ENCODE results near the gene FZD1.
"Not testable (repeated sequence)": the region's sequence is repeated elsewhere in the genome, so short reads cannot be mapped to it uniquely, and the experiment has no call there.

The FZD1 gene

DNA sequence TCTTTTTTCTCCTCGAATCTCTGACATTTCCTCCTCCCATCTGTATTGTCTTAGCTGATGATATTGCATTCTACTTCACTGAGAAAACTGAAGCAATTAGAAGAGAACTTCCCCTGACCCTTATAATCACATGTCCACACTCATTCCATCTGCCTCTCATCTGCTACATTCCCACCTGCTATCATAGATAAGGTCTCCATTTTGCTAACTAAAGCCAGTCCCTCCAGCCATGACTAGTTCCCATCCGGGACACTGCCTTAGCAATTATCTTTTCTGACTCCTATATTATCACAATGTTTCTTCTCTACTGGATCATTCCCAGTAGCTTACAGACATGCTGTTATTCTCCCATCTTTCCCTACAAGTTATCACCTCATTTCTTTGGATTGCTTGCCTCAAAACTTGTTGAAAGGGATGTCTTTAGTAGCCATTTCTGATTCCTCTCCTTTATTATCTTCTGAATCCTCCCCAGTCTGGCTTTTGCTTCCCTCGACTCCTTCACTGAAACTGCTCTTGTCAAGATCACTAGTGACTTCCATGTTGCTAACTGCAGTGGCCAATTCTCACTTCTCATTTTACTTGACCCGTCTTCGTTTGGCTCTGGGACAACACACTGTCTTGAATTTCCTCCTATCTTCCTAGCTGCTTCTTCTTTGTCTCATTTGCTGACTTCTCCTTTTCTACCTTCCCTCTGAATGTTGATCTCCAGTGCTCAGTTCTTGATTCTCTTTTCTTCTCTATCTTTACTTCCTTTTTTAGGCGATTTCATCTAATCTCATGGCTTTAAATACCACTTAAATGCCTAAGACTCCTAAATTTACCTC is 35.9 kb downstream of the FZD1 start:
- DNase-seq, result no peak

DNA sequence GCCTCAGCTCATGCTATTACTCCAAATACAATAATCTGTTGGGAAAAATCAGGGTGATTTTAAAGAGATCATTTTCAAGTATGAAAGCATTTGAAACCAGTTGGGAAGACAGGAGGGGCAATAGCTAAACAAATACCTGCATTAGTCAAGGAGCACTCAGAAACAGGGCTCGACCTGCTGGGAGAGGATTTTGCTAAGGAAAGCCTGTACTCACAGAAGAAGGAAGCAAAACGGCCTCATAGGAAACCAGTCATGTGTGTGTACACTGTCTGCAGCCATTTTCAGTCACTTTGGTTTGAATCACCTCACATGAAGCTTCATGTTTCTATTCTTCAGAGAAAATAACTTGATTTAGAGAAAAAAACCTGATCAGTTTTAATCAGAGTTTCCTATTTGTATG is 38.6 kb downstream of the FZD1 start:
- DNase-seq, result peak; percentile 78

DNA sequence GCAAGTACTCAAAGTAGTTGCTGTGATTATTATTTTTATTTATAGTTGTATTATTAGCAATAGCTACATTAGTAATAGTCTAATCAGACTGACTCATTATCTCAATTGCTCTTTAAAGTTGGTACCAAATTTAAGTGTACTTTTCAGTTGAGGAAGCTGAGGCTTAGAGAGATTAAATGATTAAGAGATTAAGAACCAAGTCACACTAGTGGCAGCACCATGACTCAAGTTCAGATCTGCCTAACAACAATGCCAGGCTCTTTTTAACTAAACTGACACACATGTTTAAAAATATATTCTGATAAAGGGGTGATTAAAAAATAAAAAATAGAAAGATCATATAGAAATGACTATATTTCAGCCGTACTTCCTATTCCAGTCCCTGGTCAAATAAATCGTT is 42.0 kb downstream of the FZD1 start:
- DNase-seq, result no peak

DNA sequence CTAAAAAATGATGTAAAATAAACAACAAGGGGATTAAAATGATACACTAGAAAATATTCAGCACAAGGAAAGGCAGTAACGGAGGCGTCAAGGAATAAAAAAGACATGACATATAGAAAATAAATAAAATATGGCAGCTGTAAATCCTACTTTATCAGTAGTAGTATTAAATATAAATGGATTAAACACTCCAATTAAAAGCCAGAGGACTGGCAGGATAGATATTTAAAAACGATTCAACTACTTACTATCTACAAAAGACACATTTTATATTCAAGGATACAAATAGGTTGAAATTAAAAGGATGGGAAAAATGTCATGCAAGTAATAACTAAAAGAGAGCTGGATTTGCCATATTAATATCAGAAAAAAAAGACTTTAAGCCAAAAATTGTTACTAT is 43.2 kb downstream of the FZD1 start:
- DNase-seq, result no peak

DNA sequence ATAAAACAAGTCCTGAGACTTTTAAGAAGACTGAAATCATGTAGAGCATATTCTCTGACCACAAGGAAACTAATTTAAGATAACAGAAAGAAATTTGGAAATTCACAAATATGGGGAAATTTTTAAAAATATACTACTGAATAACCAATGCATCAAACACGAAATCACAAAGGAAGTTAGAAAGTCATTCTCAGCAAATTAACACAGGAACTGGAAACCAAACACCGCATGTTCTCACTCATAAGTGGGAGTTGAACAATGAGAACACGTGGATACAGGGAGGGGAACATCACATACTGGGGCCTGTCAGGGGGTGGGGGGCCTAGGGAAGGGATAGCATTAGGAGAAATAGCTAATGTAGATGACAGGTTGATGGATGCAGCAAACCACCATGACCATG is 44.0 kb downstream of the FZD1 start:
- not testable (repeated sequence) for DNase-seq

DNA sequence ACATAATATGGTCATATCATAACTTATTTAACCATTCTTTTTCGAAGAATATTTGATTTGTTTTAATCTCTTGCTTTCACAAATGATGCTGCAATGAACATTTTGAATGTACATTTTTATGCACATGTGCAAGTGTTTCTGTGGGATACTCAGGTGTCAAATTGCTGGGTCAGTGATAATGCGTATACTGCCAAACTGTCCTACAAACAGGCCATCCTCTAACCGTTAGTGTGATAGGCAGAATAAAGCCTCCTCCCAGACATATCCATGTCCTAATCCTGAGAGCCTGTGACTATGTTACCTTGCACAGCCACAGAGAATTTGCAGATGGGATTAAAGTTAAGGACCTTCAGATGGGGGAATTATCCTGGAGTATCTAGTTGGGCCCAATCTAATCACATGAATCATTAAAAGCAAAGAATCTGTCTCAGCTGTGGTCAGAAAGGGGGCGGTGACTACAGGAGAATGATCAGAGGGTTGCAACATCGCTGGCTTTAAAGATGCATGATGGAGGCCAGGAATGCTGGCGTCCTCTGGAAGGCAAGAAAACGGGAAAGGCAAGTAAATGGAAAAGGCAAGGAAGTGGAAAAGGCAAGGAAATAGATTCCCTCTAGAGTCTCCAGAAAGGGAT is 46.7 kb downstream of the FZD1 start:
- DNase-seq, result no peak

DNA sequence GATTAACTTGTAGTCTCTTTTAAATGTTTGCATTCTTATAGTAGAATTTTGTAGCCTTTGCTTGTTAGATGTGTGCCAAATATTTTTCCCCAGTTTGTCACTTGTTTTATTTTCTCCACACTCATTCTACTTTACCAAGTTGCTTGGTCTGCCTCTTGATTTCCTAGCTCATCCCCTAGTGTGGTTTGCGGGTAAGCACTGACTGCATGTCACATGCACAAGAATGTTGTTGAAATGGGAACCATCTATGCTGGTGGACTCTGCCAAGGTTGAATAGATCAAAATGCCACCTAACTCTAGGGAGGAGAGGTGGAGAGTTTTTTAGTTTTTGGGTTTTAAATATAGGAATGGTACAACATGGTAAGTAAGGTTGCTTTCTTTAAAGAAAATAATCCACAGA is 47.6 kb downstream of the FZD1 start:
- DNase-seq, result no peak

DNA sequence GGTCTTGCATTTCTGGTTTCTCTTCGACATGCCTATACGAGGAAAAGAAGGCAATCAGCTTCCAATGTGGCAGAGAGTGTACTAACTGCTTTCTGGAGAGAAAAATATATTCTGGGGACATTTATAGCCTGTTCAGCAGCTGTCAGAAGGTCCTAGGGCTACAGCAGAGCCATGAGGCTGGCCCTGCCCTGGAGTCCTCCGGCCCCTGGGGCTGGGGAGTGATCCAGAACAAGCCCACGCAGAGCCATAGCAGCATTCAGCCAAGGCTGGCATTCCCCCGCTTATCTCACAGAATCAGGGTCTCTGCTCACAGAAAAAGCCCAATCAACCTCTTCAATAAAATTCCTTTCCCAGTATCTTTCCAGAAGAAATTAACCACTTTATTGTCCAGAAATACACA is 48.9 kb downstream of the FZD1 start:
- DNase-seq, result no peak

DNA sequence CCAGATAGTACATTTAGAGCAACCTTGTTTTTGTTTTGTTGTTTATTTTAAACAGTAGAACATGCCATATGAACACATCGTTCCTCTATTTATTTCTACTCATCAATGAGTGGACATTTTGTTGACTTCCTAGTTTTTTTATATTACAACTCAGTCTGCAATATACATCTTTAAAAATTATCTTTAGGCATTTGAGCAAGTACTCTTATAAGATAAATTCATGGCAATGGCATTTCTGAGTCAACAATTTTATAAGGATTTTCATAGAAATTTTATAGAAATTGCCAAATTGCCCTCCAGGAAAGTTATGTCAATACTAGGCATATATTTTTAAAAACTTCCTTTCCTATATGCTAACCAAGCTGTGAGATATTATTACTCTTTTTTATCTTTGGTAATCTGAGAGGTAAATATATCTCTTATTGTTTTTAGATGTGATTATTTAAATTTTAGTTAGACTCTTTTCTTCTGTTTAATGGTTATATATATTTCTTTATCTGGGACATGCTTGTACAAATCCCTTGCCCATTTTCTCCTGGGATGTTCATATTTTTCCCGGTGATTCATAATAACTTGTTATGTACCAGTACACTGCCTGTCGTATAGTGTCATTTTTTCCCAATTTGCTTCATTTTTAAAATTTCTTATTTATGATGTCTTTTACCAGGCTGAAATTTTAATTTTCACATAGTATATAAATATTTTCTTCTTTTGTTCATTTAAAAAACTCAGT is 50.5 kb downstream of the FZD1 start:
- DNase-seq, result no peak

DNA sequence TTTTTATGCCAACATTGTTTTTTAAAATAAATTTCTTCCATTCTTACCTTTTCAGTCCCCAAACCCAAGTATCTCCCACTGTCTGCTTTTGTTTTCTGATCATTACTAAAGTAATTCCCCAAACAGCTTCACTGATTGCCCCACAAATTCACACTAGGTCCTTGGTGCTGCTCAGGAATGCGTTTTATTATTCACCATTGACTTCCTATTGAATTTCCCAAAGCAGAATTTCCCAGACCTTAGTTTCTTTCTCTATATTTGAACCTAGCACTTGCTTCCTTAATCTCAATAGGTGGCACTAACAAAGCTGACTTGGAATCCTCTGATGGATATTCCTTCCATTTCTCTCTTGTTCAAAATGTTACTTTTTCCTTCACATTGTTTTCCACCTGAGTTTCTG is 52.2 kb downstream of the FZD1 start:
- no peak for DNase-seq

DNA sequence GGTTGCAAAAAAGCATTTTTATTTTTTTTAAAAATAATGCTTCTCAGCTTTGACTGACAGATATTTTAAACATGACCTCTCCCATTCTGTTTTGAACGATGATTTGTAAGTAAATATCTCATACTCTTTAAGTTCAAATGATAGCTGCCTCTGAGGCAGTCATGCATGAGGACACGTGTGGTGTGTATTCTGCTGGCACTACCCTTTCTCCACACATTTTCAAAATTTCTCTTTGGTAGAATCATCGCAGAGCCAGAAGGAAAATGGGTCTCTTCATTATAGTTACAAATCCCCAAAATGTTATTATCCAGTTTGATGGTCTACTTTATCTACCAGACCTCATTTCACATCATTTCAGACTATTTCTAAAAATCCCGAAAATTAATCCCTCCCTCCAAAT is 55.1 kb downstream of the FZD1 start:
- no peak for DNase-seq

DNA sequence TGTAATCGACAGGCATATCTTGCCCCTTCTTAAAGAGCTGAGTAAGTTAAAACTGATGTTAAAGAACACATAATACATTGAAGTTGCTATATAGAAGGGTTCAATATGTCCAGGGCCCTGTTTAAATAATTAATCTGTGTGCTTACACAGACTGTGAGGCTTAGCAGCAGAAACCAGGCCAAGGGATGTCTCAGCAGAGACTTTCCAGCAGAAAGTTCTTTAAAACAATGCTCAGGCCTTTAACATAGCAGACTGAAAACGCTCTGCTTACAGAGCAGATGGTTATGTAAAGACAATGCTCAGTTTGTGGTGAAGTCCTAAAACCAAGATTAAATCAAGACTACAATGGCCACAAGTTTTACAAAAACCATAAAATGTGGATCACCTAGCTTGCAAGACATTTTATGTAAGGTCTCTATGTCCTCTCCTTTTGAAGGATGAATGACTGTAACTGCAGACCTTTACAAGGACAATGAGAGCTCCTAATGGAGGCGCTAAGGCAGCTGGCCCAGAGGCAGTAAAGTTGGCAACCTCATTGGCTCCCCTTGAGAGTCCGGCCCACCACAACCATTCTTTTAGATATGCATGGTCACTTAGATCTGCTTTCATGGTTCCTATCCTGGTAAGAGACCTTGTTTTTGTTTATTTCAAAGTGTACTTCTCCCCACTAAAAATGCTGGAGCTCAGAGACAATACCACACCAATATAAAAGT is 56.3 kb downstream of the FZD1 start:
- no peak for DNase-seq

Measured in DMS53 (cell line).